Activated effector memory CD4-positive, alpha-beta T cell treated with Interleukin-2 at 50 U/mL for 16 hours (primary cell): ENCODE measurements around the gene CD109.
"Not testable (repeated sequence)": the region's sequence is repeated elsewhere in the genome, so short reads cannot be mapped to it uniquely, and the experiment has no call there.

Experiments used
- DNase-seq: peaks from one replicate; pipeline ENCODE4 v3.0.0-alpha.2; 2020

The CD109 gene

DNA sequence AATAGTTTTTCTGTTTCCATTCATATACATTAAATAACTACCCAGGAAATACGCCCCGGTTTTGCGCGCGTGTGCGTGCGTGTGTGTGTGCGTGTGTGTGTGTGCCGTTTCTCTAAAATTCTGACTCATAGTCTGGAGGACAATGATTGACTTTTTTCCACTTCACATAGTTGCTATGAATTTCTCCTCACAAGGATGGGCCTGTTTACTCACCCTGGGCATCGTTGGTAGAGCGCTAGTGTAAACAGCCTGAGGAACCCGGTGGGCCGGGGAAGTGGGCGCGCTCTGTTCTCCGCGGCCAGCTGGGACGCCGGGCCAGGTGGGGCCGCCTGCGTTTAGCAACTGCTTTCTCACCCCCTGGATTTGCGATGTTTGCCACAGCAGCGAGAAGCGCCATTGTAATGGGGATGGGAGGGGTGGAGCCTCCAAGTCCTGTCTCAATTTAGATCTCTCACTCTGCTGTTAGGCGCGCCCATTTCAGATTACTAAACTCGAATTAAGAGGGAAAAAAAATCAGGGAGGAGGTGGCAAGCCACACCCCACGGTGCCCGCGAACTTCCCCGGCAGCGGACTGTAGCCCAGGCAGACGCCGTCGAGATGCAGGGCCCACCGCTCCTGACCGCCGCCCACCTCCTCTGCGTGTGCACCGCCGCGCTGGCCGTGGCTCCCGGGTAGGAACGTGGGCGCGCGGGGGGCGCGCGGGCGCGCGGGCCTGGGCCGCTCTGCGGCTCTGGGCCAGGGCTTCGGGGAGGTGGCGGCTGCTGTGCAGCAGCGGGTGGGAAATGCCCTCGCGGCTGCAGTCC, at the start of gene CD109:
CD109 (plus strand) TSS at position 585 of the 803 bp plus-strand sequence; CDS start at position 598, 13 bp downstream.
- peak; percentile 33 for DNase-seq

DNA sequence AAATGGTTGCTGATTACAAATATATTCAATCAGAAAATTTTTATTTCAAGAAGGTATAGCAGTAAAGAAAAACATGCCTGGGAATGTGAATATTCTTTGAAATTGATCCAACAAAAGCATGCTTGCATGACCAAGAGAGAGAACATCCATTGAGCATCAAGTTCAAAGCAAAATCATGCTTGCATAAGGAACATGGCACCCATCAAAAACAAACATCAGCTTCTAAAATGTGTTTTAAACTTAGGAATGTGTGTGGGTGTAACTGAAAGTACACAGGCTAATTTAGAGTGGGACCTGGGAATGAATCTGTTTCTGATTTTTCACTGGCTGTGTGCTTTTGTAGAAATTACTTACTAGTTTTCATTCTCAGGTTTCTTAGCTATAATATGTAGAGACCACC, 47.8 kb upstream of the CD109 start:
- no peak for DNase-seq

DNA sequence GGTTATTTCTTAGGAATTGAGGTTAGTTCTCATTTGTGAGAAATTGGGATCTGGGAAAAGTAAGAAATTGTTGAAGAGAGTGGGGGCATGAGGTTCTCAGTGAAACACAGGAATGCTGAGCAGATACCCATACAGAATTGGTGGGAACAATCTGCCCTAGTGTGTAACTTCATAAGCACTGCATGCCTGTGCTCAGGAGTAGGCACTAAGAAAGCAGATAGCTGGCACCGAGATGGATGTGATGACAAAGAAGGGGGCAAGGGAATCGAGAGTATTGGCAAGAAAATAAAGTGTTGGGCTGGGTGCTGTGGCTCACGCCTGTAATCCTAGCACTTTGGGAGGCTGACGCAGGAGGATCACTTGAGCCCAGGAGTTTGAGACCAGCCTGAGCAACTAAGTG, 46.2 kb upstream of the CD109 start:
- DNase-seq: no peak

DNA sequence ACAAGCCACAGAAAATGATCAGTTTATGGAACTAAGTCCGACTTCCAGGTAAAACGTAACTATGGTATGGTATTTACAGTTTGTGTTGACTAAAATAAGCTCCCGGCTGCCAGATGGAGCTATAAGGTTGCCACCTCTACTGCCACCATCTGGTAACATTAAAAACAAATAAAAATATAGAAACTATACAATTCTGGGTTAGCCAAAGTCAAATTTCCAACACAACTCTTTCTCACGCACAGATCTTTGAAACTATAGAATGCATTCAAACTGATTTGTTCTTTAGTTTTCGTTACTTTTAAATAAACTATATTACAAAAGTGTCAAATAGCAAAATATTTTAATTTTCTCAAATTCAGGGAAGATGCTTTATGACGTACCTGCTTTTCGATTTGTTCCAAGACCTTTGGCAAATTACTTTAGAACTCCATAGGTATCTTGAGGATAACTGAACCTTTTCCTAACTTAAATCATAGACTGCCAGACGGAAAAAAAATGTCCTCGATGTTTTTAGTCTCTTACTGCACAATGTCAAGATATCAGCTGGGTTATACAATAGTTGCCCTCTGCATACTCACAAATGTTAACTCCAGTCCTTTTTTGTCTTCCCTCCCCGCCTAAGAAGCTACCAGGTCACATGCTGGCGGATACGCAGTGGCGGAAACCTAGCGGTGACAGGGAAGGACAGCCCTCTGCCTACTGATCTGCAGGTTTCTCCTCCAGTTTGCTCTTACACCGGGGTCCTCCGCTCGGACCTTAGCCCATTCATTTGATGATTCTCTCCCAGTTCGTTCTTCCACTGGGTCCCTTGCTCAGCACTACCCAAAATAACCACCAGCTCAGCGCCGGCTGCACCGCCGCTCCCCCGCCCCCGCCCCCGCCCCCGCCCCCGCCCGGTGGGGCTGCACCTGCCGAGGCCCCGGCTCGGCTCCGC, 43.1 kb upstream of the CD109 start:
- peak; percentile 62 for DNase-seq

DNA sequence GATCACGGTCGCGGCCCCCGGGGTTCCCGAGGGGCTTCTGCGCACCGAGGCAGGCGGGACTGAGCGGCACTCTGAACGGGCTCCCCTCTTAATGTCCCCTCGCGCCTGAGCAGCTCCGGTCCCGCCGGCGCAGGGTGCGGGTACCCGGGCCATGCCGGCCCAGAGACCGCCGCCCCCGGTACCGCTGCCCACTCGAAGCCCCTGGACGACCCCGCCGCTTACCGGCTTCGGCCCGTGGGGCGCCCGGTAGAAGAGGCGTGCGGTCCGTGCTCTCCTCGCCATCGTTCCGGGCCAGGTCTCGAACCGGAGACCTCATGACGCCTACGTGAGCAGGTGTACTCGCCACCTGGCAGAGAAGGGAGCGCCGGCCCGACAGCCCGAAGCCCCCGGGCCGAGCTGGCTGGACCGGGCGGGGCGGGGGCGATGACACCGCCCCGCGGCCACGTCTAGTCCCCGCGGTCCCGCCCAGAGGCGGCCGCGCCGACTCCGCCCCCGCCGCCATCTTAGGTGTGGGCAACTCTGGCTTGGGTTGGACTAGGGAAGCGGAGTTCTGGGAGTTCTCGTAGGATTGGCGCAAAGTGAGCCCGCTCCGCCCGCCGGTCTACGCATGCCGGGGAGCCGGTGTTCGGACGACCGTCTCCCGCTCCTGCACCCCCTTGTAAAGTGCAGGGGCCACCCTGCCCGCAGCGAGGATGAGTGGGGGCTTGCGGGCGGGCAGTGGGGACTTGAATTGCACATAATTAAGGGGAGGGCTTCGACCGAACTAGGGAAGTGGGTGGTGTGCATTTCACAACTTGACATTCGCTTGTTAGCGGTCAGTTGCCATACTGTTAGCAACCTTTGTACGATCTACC, 42.2 kb upstream of the CD109 start, which contains the start of gene SLC17A5:
SLC17A5 (minus strand) TSS at position 422 of the 854 bp plus-strand sequence; CDS start at position 316, 106 bp downstream.
- DNase-seq: peak; percentile 88

DNA sequence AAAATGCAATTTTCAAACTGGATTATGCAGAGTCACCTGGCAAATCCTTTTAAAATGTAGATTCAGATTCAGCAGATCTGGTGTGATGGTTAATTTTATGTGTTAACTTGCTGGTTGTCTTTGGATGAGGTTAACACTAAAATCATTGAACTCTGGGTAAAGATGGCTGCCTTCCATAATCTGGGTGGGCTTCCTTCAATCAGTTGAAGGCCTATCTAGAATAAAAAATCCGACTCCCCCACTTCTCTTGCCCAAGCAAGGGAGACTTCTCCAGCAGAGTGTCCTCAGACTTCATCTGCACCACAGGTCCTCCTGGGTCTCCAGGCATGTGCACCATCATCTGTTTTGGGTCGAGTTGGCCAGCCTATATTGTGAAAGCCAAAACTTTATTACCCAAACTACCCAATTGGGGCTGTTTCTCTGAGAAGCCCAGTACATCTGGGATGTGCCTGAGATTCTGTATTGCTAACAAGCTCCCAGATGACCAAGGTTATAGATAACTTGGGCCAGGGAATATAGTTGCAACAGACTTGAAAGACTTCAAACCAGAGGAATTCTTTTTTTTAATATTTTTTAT, 40.6 kb upstream of the CD109 start:
- DNase-seq: no peak

DNA sequence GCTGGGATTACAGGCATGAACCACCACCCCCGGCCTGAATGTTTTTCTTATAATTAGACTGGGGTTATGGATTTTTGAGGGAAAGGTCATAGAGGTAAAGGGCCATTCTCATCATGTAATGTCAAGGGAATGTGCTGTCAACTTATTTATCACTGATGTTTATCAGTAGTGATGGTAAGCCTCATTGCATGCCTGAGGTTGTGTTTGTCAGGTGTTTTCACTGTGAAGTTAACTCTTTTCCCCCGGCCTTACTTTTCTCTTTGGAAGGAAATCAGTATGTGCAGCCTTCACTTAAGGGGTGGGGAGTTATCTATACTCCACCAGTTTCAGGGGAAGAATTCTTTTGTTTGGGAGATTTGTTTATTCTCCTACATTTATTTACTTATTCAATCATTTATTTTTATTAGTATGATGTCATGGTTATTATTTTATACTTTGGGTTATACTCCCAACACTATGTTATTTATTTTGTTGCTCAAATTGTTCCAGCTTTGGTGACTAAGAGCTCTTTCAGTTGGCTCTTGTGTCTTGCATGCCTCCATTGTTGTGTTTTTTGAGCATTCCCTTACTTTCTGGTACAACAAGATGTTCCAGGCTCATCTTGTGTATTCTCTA, 39.4 kb upstream of the CD109 start:
- DNase-seq: no peak

DNA sequence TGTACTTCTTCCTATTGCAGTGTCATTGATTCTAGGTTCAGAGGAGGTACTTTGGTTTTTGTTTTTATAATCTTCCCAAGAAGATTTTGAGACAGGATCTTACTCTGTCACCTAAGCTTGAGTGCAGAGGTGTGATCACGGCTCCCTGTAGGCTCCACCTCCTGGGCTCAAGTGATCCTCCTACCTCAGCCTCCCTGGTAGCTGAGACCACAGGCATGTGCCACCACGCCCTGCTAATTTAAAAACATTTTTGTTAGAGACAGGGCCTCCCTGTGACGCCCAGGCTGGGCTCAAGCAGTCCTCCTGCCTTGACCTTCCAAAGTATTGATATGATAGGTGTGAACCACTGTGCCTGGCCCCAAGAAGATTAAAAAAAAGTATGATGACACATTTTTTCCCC, 38.8 kb upstream of the CD109 start:
- DNase-seq: no peak

DNA sequence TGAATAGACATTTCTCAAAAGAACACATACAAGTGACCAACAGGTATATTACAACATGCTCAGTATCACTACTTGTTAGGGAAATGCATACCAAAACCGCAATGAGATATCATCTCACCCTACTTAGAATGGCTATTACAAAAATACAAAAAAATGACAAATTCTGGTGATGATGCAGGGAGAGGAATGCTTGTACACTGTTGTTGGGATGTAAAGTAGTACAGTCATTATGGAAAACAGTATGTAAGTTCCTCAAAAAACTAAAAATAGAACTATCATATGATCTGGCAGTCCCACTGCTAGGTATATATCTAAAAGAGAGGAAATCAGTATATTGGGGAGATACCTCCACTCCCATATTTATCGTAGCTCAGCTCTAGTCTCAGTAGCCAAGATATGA, 31.3 kb upstream of the CD109 start:
- DNase-seq: no peak

DNA sequence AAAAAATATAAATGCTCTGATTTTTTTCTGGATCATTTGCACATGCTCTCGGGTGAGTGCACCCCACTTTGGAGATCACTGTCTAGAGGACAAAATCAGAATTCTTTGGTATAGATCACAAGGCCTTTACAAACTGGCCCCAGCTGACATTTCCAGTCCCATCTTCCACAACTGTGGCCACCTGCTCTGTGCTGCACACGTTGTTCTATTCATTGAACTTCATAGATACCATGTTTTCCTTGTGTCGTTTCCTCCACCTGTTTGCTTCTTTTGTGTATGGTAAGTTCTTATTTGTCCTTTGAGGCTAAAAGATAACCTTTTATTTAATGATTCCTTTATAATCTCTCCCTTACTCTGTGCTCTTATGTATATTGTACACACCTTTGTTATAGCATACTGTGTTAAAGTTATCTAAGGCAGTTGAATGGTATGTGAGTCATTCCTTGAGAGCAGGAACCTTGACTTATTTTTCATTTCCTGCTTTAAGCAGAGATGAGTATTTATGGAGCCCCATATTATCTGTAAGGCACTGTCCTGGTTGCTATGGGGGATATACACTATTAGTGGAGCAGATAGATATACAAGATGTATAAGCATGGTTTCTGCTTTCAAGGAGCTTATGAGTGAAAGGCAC, 30.2 kb upstream of the CD109 start:
- no peak for DNase-seq

DNA sequence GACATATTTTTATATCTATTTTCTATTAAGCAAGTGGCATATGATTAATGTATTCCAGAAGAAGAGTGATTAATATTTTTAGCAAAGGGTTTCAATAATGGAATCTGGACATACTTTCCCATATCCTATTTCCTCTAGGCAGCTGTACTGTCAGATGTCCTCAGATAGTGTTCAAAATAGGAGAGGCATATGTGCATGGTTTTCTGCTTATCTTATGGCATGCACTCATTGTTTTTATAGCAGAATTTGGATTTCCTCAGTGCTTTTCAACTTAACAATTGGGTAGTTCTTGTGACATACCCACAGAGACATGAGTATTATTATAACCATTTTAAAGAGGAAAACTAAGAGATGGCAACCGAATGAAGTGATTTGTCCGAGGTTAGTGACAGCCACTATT, 29.6 kb upstream of the CD109 start:
- DNase-seq: no peak

DNA sequence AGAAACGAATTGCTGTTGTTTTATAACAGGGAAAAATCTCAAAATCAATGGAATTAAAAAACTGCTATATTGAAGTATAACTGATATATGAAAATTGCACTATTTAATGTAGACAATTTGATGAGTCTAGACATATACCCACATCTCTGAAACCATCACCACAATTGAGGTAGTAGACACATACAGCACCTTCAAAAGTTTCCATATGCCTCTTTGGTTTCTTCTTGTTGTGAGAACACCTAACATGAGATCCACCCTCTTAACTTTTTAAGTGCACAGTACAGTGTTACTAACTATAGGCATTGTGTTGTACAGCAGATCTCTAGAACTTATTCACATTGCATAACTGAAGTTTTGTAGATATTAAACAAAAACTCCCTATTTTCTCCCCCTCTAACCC, 28.2 kb upstream of the CD109 start:
- no peak for DNase-seq

DNA sequence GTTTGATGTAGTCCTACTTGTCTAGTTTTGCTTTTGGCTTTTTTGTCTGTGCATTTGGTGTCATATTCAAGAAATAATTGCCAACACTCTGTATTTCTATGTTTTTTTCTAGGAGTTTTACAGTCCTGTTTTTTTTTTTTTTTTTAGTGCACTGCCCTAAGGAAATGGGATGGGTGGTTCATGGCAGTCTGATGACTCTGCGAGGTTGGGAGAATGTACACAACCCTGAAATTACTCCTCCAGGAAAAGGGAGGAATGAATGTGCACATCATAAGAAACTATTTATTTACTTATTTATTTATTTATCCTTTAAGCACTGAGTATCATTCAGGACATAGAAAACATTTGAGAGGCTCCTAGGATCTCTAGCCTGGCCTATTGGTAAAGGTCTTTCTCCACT, 27.0 kb upstream of the CD109 start:
- no peak for DNase-seq

DNA sequence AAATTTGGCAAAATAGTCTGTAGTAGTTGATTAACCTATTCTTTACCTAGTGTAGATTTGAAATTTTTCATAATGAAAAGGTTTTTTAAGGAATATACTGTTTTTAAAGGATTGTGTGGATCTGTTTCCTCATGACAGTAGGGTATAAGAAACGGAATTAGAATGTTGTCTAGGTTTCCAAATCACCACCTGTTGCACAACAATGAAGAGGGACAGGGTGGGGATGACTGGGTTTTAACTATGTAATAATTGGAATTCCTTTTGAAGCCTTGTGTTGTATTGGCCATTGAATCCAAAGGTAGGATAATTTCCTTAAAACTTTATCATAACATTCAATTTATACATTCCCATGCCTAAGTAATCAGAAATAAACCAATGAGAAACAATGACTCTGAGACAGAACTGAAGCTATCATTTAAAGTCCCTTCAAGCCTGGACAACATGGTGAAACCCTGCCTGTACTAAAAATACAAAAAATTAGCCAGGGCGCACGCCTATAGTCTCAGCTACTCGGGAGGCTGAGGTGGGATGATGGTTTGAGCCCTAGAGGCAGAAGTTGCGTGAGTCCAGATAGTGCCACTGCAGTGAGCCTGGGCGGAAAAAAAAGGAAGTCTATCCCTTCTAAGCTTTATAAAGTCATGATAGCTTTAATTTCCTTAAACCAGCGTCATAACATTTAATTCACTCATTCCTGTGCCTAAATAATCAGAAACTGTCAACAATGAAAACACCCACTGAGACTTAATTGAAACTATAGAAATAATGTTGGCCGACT, 23.9 kb upstream of the CD109 start:
- no peak for DNase-seq

DNA sequence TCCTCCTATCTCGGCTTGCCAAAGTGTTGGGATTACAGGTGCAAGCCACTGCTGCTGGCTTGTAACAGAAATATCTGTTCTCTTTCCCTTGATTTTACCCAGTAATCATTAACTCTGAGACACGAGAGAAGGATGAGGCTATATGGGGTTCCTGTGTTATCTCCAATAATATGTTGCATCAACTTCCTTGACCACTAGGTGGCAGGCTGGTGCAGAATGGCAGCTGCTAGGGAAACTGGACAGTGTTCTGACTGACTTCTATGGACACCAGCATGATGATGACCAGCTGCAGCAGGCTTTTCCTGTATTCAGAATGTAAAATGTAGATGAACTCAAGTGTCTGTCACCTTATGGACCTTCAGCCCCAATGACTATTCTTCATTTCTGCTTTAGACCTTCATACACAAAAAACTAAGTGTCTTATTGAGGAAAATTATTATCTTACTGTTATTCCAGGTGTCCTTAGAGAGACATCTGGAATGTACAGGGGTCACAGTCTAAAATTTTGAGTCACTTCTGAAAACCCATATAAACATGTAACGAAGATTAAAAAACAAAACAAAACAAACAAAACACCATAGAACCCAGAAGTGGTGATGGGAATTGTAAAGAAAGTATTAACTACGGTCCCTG, 20.4 kb upstream of the CD109 start:
- DNase-seq: peak; percentile 18

DNA sequence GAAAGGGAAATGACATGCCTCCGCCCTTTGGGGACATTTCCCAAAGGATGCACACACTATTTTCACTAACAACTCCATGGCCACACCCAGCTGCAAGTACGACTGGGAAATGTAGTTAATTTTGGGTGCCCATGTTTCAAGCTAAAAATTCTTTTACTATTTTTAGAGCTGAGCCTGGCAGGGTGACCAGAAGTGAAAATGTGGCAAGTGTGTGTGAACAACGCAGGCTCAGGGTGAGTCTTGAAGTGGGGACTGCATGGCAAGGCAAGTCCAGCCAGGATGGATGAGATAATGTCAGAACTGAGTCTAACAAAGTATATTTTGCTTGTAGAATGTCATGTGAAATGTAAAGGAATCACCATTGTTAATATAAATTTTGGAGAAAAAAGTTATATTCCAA, 17.0 kb upstream of the CD109 start:
- no peak for DNase-seq

DNA sequence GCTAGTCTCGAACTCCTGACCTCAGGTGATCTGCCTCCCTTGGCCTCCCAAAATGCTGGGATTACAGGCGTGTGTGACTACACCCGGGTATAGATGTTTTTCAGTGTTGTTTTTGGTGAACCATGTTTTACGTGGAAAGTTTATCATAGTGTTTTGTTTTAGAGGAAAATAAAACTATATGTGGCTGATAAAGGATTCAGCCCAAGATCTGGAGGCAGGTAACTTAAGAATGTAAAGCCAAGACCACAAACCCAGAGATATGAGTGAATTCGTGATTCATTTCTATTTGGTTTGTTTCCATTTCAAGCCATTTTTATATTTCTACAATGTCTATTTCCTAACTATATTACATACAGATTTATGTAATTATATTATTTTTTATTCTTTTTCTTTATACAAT, 16.2 kb upstream of the CD109 start:
- DNase-seq: not testable (repeated sequence)

DNA sequence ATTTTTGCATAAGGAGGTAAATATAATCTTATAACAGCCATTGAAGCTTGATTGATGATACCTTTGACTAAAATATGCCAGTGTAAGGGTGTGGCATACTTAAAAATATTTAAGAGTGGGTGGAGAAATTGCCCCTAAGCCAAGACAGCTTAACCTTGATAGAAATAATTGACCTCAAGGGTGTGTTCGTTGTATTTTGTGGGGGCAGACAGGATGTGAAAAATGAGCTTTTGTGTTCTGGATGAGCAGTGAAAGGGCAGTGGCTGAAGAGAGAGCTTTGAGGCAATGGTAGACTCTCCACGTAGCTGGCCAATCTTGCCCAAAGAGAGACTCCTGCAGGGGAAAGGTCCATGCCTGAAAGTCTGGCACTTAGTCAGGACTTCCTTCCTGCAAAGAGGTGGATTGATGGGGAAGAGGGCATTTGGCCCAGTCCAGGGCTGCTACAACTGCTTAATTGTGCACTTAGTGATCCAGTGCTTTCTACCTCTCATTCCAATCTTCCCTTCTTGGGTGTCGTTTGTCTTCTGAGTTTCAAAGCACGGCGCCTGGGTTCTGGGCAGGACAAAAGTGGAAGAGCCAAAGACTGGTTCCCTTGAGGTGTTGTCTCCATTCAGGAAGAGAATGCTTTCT, 15.6 kb upstream of the CD109 start:
- DNase-seq: no peak

DNA sequence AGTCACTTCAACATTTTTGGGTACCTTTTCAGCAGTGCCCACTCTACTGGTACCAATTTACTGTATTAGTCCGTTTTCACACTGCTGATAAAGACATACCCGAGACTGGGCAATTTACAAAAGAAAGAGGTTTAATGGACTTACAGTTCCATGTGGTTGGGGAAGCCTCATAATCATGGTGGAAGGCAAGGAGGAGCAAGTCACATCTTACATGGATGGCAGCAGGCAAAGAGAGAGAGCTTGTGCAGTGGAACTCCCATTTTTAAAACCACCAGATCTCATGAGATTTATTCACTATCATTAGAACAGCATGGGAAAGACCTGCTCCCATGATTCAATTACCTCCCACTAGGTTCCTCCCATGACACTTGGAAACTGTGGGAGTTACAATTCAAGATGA, 12.4 kb upstream of the CD109 start:
- not testable (repeated sequence) for DNase-seq

DNA sequence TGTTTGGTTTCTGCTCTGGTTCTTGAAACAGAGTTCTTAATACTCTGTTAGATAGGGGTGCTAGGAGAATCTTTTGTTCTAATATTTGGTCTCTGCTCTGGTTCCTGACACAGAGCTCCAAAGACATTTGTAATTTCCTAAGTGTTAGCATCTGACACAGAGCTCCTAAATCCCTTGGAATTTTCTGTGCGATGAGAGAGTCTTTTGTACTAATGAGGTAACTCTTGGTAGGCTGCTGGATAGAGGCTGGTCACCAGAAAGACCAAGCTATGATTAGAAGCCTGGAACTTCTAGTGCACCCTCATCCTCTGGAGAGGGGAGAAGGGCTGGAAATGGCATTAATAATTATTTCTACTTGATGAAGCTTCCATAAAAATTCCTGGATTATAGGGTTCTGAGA, 7.7 kb upstream of the CD109 start:
- no peak for DNase-seq
